T follicular helper cell (primary cell): ENCODE measurements around the gene CSTF2T.

Source experiments
- DNase-seq: peaks from one replicate; pipeline ENCODE4 v3.0.0-alpha.2; 2020; ENCODE audit warnings: low read depth
- total RNA-seq, 2 experiments: gene quantifications; one replicate each; lab custom pipeline; 2026; lab: John Stamatoyannopoulos, UW

Gene CSTF2T
- 77.6 to 95.1 reads per million in 2 experiments for total RNA-seq

GRCh38 chr10:51699475-51700227 lies at the start of gene CSTF2T:
Gene CSTF2T, minus strand, starts transcription at chr10:51699595. Its CDS starts 46 bp downstream, at chr10:51699549.
- peak; percentile 87 for DNase-seq

GRCh38 chr10:51748959-51749358 lies 49.6 kb upstream of the CSTF2T start:
- no peak for DNase-seq

GRCh38 chr10:51747216-51747615 lies 47.8 kb upstream of the CSTF2T start:
- no peak for DNase-seq

- DNase-seq = no peak
These were observed 46.0 kb upstream of the CSTF2T start for GRCh38 chr10:51745397-51745796.

GRCh38 chr10:51744235-51745000 lies 45.0 kb upstream of the CSTF2T start:
- DNase-seq = no peak

- DNase-seq = no peak
These were observed 43.8 kb upstream of the CSTF2T start for GRCh38 chr10:51743146-51743545.

GRCh38 chr10:51733057-51733456 lies 33.7 kb upstream of the CSTF2T start:
- DNase-seq = no peak

- DNase-seq = no peak
These were observed 30.6 kb upstream of the CSTF2T start for GRCh38 chr10:51729822-51730555.

- DNase-seq = no peak
These were observed 24.6 kb upstream of the CSTF2T start for GRCh38 chr10:51724038-51724437.

- no peak for DNase-seq
These were observed 19.5 kb upstream of the CSTF2T start for GRCh38 chr10:51718804-51719291.

GRCh38 chr10:51716981-51717380 lies 17.6 kb upstream of the CSTF2T start:
- DNase-seq = no peak

GRCh38 chr10:51711519-51711891 lies 12.1 kb upstream of the CSTF2T start:
- DNase-seq = no peak

- no peak for DNase-seq
These were observed 10.1 kb upstream of the CSTF2T start for GRCh38 chr10:51709324-51709972.

- DNase-seq = no peak
These were observed 9.2 kb upstream of the CSTF2T start for GRCh38 chr10:51708609-51709008.

- no peak for DNase-seq
These were observed 8.5 kb upstream of the CSTF2T start for GRCh38 chr10:51707821-51708424.

- no peak for DNase-seq
These were observed 8.0 kb upstream of the CSTF2T start for GRCh38 chr10:51707392-51707791.

- DNase-seq = no peak
These were observed 6.8 kb upstream of the CSTF2T start for GRCh38 chr10:51706225-51706624.

- DNase-seq = no peak
These were observed 6.4 kb upstream of the CSTF2T start for GRCh38 chr10:51705774-51706173.

- no peak for DNase-seq
These were observed 928 bp upstream of the CSTF2T start for GRCh38 chr10:51700228-51700817.

- DNase-seq = no peak
These were observed 285 bp downstream of the CSTF2T start for GRCh38 chr10:51699145-51699474.

- DNase-seq = no peak
These were observed 827 bp downstream of the CSTF2T start for GRCh38 chr10:51698473-51699063.
